GM23248 (cell line): ENCODE results near the gene PLCXD1. TPM values are rescaled to one million over a fixed set of nuclear protein-coding genes. Genes with fewer than 3 reads are reported as not detected.

Source experiments
- DNase-seq: peaks from one replicate; pipeline ENCODE4 v3.0.0-alpha.2; 2015
- H2AFZ ChIP-seq: fragments of 200-600 bp; sonication (generic); 2 replicates; pipeline ENCODE4 v1.6.1; 2016; ENCODE audit warnings: antibody characterized with exemption
- H3F3A ChIP-seq: fragments of 200-600 bp; sonication (generic); 2 replicates; pipeline ENCODE4 v1.6.1; 2016; ENCODE audit warnings: mild to moderate bottlenecking, antibody characterized with exemption, mixed run types; ENCODE audit not compliant: insufficient read depth
- H3K27ac ChIP-seq: fragments of 200-600 bp; sonication (generic); 2 replicates; pipeline ENCODE4 v1.5.1; 2016; ENCODE audit warnings: mild to moderate bottlenecking
- H3K27me3 ChIP-seq: fragments of 200-600 bp; sonication (generic); replicated peaks from 2 replicates; pipeline ENCODE4 v1.6.1; 2016; ENCODE audit warnings: mild to moderate bottlenecking; ENCODE audit not compliant: insufficient read depth
- H3K36me3 ChIP-seq: fragments of 200-600 bp; sonication (generic); 2 replicates; pipeline ENCODE4 v1.6.1; 2016; ENCODE audit warnings: low read depth, mild to moderate bottlenecking
- H3K4me1 ChIP-seq: fragments of 200-600 bp; sonication (generic); 2 replicates; pipeline ENCODE4 v1.6.1; 2016; ENCODE audit warnings: mild to moderate bottlenecking; ENCODE audit not compliant: insufficient read depth
- H3K4me2 ChIP-seq: fragments of 200-600 bp; sonication (generic); one replicate; pipeline ENCODE4 v1.6.1; 2016; ENCODE audit warnings: mild to moderate bottlenecking; ENCODE audit not compliant: unreplicated experiment
- H3K4me3 ChIP-seq: fragments of 200-600 bp; sonication (generic); 2 replicates; pipeline ENCODE4 v1.5.1; 2016; ENCODE audit warnings: mild to moderate bottlenecking
- H3K79me2 ChIP-seq: fragments of 200-600 bp; sonication (generic); 2 replicates; pipeline ENCODE4 v1.6.1; 2016; ENCODE audit warnings: mild to moderate bottlenecking; ENCODE audit not compliant: insufficient read depth
- H3K9ac ChIP-seq: fragments of 200-600 bp; sonication (generic); 2 replicates; pipeline ENCODE4 v1.6.1; 2016; ENCODE audit warnings: mild to moderate bottlenecking
- H3K9me2 ChIP-seq: fragments of 200-600 bp; sonication (generic); 2 replicates; pipeline ENCODE4 v1.6.1; 2016; ENCODE audit warnings: mixed run types, mild to moderate bottlenecking, moderate library complexity; ENCODE audit not compliant: insufficient read depth
- H3K9me3 ChIP-seq: fragments of 200-600 bp; sonication (generic); one replicate; pipeline ENCODE4 v1.6.1; 2017; ENCODE audit warnings: low read depth
- H4K20me1 ChIP-seq: fragments of 200-600 bp; sonication (generic); 2 replicates; pipeline ENCODE4 v1.6.0; 2016; ENCODE audit not compliant: insufficient read depth
- EZH2 ChIP-seq: fragments of 200-600 bp; sonication (generic); IDR thresholded peaks from 2 replicates; pipeline ENCODE4 v1.6.1; 2018; ENCODE audit warnings: antibody characterized with exemption, mild to moderate bottlenecking; ENCODE audit not compliant: insufficient read depth, poor library complexity, severe bottlenecking
- EZH2phosphoT487 ChIP-seq: fragments of 200-600 bp; sonication (generic); IDR thresholded peaks from 2 replicates; pipeline ENCODE4 v1.6.1; 2018; ENCODE audit warnings: antibody characterized with exemption, moderate library complexity, mild to moderate bottlenecking, low read depth; ENCODE audit not compliant: insufficient read depth
- WGBS, 2 experiments: methylation state at CpG; one replicate each; pipeline ENCODE4 v1.1.6; 2015 to 2017; ENCODE audit warnings: low lambda C conversion rate in 2 of 2, low coverage in 1 of 2; ENCODE audit errors: missing lambda C conversion rate in 2 of 2; 5-methylcytosine and 5-hydroxymethylcytosine counted together
- in situ Hi-C: fragments of 300-500 bp; cut with MboI; formaldehyde crosslinking; loops from 2 replicates; pipeline ENCODE4 v1.15.0; 2020
- polyA plus RNA-seq: library from polyadenylated mRNA; unstranded; fragments of >200 nt; fragmentation: Nextera tagmentation; extraction: Ambion mirVana; gene quantifications from 2 replicates; pipeline ENCODE4 v1.2.1, GENCODE V29; 2016
- total RNA-seq: library from RNA; depleted of rRNA; stranded (reverse); fragments of >200 nt; shearing (Covaris generic); gene quantifications from 2 replicates; pipeline ENCODE4 v1.2.3, GENCODE V29; 2014

The PLCXD1 gene
- total and polyA plus RNA-seq, 2 experiments from 2014 or later: 3.3 to 4.3 TPM

- Histone ChIP-seq H3K9me2 (no peaks in the 10 kb centered on the region), H3K79me2 (no peaks in the 10 kb centered on the region), H3F3A (no peaks in the 10 kb centered on the region), H3K4me1 (no peaks in the 10 kb centered on the region), H3K27me3 (no peaks in the 10 kb centered on the region), H3K36me3 (no peaks in the 10 kb centered on the region), H4K20me1 (no peaks in the 10 kb centered on the region), H3K27ac (no peak overlapping the region), H3K4me3 (no peak overlapping the region), H3K9me3 (no peaks in the 10 kb centered on the region), H3K9ac (no peak overlapping the region), H2AFZ (no peak overlapping the region), H3K4me2 (no peak overlapping the region)
- in situ Hi-C loops: no loop called here
- no peak for TF ChIP-seq EZH2
- no peak for DNase-seq
- WGBS, 2 experiments: 60 to 69% methylated on average over 12 to 17 of the region's 21 CpGs
Measured at GRCh38 chrX:257681-258289, 23.4 kb upstream of the PLCXD1 start.

DNA sequence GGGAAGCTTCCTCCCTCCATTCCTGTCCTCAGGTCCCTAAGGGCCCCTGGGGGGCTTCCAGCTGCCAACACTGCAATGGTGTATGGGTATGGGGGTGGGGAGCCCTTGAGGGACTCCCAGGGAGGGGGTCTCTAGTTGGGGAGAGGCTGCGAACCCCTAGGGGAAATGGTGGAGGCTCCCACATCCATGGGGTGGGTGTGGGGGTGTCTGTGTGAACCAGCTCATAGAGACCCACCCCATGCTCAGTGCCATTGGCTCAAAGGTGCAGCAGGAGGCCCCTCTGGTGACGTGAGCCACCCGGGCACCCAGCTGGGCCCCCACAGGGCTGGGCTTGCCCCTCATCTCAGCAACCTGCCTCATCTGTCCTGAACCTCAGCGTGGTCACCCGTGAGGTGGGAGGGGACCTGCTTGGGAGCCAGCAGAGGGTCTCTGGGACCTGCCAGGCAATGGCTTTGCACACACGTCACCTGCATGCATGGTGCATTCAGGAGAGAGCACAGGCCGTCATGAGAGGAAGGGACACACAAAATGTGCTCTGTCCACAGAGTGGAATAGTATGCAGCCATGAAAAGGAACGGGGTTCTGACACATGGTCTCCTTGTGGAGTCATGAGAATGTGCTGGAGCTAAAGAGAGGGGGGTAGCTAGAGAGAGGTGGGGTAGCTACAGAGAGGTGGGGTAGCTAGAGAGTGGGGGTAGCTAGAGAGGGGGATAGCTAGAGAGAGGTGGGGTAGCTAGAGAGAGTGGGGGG lies 22.7 kb upstream of the PLCXD1 start:
- Histone ChIP-seq H3K79me2 (no peaks in the 10 kb centered on the region), H3K27me3 (no peaks in the 10 kb centered on the region), H3K4me1 (no peaks in the 10 kb centered on the region), H3K9me3 (no peaks in the 10 kb centered on the region), H3K9ac (no peak overlapping the region), H2AFZ (no peak overlapping the region), H4K20me1 (no peaks in the 10 kb centered on the region), H3K9me2 (no peaks in the 10 kb centered on the region), H3K27ac (no peak overlapping the region), H3K4me3 (no peak overlapping the region), H3F3A (no peaks in the 10 kb centered on the region), H3K36me3 (no peaks in the 10 kb centered on the region), H3K4me2 (no peak overlapping the region)
- TF ChIP-seq EZH2 (no peak), EZH2phosphoT487 (no peak)
- in situ Hi-C loops: no loop called here
- no peak for DNase-seq
- WGBS, 2 experiments: 51 to 61% methylated on average over 8 of the region's 8 CpGs

- H4K20me1 ChIP-seq: no peaks in the 10 kb centered on the region
- H3K27ac ChIP-seq: no peak overlapping the region
- H3K4me3 ChIP-seq: no peak overlapping the region
- H3K36me3 ChIP-seq: no peaks in the 10 kb centered on the region
- no peaks in the 10 kb centered on the region for H3K4me1 ChIP-seq
- no peak for TF ChIP-seq EZH2phosphoT487
- TF ChIP-seq EZH2: no peak
- H3K9me2 ChIP-seq: no peaks in the 10 kb centered on the region
- H2AFZ ChIP-seq: no peak overlapping the region
- no peak overlapping the region for H3K9ac ChIP-seq
- WGBS, 2 experiments: 67% methylated on average over 21 of the region's 21 CpGs
- H3F3A ChIP-seq: no peaks in the 10 kb centered on the region
- no peaks in the 10 kb centered on the region for H3K27me3 ChIP-seq
- no peak overlapping the region for H3K4me2 ChIP-seq
- H3K79me2 ChIP-seq: no peaks in the 10 kb centered on the region
- H3K9me3 ChIP-seq: no peaks in the 10 kb centered on the region
- no peak for DNase-seq
- in situ Hi-C loops: no loop called here
Measured at GRCh38 chrX:259692-260355, 21.4 kb upstream of the PLCXD1 start.

GRCh38 chrX:261167-261918 lies 19.8 kb upstream of the PLCXD1 start:
- Histone ChIP-seq H2AFZ (no peak overlapping the region), H3K79me2 (no peaks in the 10 kb centered on the region), H3K4me2 (no peak overlapping the region), H3K4me1 (no peaks in the 10 kb centered on the region), H3K27me3 (no peaks in the 10 kb centered on the region), H3K27ac (no peak overlapping the region), H3K9me3 (no peaks in the 10 kb centered on the region), H4K20me1 (no peaks in the 10 kb centered on the region), H3K9ac (no peak overlapping the region), H3K36me3 (no peaks in the 10 kb centered on the region), H3K9me2 (no peaks in the 10 kb centered on the region), H3K4me3 (no peak overlapping the region), H3F3A (no peaks in the 10 kb centered on the region)
- TF ChIP-seq EZH2phosphoT487: no peak
- TF ChIP-seq EZH2: no peak
- 55 to 61% methylated on average over 30 to 32 of the region's 32 CpGs for WGBS, 2 experiments
- in situ Hi-C loops: no loop called here
- DNase-seq: no peak
